A204.1 (cell line): ENCODE measurements around the gene RACGAP1.

Experiments
- FAIRE-seq: peaks from 2 replicates; lab custom pipeline; 2012; peaks lifted over from hg19 to GRCh38; lab: Jason Lieb, UNC

The RACGAP1 gene

GRCh38 chr12:49941556-49942511 lies 83.5 kb downstream of the RACGAP1 start:
- FAIRE-seq: no peak

GRCh38 chr12:49939707-49940106 lies 85.6 kb downstream of the RACGAP1 start:
- no peak for FAIRE-seq

- FAIRE-seq: no peak
These were observed 86.0 kb downstream of the RACGAP1 start for GRCh38 chr12:49939307-49939706.
